GM21360 (cell line): ENCODE results near the gene GDF7.

Experiments
- ATAC-seq: cut with Tn5 transposase; IDR thresholded peaks from one replicate; pipeline ENCODE4 v1.9.1; 2021; ENCODE audit warnings: mild to moderate bottlenecking, moderate library complexity; ENCODE audit not compliant: unreplicated experiment

The GDF7 gene

DNA sequence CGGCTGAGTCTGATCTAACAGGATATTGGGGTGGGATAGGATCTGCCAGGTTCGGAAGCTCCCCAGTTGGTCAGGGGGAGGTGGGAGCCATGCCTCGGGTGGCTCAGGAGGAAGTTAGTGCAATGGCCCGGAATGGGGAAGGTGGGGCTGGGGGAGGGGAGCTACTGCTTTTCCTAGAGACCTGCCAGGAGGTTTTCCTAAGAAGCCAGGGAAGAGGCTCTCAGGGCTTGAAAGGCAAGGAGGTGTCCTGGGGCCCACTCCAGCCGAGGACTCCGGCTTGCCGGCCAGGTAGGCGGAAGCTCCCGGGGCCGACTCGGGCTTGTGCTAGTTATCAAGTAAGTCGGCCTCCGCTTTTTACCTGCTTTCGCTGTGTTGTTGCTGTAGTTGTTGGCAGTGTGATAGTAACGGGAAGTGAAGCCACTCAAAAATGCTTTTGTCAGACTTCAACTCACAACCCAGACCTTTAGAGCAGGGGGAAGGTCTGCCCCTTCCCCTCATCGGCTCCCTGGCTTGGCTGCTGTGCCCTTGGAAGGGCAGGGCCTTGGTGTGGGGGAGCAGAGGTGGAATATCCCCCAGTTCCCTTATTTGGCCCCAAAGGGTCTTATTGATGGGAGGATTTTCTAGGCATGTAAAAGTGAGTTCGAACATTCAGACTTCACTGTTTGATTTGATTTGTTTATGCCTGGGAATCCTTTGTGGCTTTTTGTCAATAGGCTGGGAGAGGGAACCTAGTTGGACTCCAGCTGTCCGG lies 5.4 kb downstream of the GDF7 start:
- no peak for ATAC-seq

GRCh38 chr2:20673686-20674308 lies 6.9 kb downstream of the GDF7 start:
- ATAC-seq: no peak

GRCh38 chr2:20674309-20674965 lies 7.5 kb downstream of the GDF7 start:
- ATAC-seq: no peak

DNA sequence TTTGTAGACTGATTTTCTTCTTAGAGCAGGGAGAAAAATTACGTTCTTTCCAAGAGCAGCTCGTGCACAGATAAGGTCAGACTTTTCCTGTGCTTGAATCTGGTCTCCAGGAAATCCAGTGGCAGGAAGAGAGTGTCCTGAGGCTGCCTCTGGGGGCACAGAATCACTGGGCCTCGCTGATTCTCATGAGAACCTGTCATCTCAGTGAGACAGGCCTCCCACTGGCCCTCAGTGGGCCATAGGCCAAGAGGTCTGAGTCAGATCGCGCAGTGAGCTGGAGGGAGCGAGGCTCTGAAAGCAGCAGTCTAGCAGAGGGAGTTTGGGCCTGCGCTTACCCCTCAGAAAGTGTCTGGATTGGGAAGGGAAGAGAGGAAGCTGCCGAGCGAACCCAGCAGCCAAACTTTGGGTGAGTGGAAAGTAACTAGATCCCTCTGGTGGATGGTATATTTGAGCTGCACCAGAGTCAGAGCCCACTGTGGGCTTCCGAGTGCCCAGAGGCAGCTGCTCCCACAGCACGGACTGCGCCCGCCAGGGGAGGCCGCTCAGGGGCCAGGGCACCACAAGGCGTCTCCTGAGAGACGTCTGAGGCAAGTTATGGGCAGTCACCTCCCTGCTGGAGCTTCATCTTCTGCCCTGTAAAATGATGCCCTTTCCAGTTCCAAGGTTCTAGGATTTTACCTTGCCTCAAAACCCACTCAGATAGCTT lies 8.2 kb downstream of the GDF7 start:
- ATAC-seq: no peak

- peak; percentile 45 for ATAC-seq
Observed at GRCh38 chr2:20675701-20676352, 8.9 kb downstream of the GDF7 start.

GRCh38 chr2:20676353-20677215 lies 9.6 kb downstream of the GDF7 start:
- peak; percentile 87 for ATAC-seq

DNA sequence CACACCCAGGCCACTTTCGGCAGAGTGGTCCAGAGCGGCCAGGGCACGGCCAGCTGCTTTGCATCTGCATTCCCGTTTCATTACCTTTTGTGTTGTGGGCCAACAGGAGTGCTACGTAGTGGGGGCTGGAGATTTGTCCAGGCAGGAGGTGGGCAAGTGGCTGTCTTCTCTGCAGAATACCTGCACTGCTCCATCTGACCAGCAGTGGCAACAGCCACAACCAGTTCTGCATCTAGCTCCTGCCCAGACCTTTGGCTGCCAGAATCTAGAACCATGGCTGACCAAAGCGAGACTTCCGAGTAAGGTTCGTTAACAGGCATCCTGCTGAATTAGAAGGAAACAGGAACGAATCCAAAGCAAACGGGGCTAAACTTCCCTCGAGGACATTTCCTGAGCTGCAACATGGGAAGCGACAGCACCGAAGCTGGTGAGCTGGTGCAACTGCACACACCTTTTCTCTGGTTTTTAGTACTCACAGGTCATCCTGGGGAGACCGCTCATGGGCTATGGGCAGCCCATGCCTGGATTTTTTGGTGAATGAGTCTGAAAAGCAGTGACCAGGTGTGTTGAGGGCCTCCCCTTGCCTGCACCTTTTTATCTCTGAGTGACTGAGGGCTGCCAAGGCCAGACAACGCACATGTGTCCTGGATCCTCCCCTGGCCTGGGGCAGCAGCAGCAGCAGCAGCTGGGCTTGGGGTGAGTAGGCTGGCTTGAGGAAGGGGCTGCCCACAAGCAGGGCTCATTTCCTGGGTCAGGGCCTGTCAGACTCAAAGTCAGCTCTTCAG lies 10.5 kb downstream of the GDF7 start:
- peak; percentile 28 for ATAC-seq

- no peak for ATAC-seq
Observed at GRCh38 chr2:20678086-20678395, 11.1 kb downstream of the GDF7 start.

DNA sequence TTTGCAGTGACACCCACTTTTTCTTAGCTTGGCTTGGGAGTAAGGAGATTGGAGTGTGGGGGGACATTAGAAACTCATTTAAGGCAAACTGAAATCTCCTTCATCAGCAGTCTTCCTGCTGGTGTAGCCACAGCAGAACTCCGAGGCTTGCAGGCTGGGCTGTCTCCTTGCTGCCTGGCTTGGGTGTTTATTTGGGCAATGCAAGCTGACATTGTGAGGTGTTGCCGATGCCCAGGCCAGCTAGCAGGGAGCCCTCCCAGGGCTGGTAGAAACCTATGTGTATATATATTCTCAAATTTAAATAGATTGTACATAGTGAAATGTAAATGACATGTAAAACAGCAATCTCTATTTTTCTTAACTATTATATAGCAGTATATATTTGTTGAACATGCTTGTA lies 11.8 kb downstream of the GDF7 start:
- no peak for ATAC-seq

GRCh38 chr2:20680744-20681375 lies 13.9 kb downstream of the GDF7 start:
- ATAC-seq: no peak

GRCh38 chr2:20682167-20682920 lies 15.4 kb downstream of the GDF7 start:
- ATAC-seq: no peak

- ATAC-seq: no peak
Observed at GRCh38 chr2:20684581-20685063, 17.7 kb downstream of the GDF7 start.

- ATAC-seq: no peak
Observed at GRCh38 chr2:20687260-20687832, 20.4 kb downstream of the GDF7 start.

GRCh38 chr2:20689428-20690264 lies 22.7 kb downstream of the GDF7 start:
- ATAC-seq: no peak

- ATAC-seq: no peak
Observed at GRCh38 chr2:20691076-20691734, 24.3 kb downstream of the GDF7 start.

DNA sequence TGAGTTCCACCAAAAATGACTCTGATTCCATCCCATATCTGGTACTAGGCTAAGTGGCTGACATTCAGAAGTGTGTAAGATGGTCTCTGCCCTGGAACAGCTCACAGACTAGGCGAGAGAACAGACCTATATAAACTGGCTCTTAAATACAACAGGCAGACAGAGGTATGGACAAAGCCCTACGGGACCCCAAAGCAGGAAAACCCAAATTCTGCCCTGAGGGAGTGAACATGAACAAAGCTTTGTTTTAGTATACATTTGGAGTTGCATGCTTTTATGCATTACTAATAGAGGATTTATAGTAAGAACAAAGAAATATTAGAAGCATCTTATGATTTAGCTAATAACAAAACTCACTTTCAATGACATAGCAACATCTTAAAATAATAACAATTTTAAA lies 25.1 kb downstream of the GDF7 start:
- ATAC-seq: no peak
